Cardiac fibroblast (primary cell): ENCODE results near the gene NOXA1.
"Not testable (repeated sequence)": the region's sequence is repeated elsewhere in the genome, so short reads cannot be mapped to it uniquely, and the experiment has no call there.

ENCODE experiments used
- DNase-seq, 2 donors: peaks; one replicate each; pipeline versions ENCODE4 v3.0.0 to v3.0.0-alpha.2; 2010; ENCODE audit warnings: low read depth in 2 of 2
- H3K4me3 ChIP-seq, 2 donors: replicated peaks in 1 of 2; 1 replicate in 1 of 2; 2 replicates in 1 of 2; pipeline ENCODE4 v1.5.1; 2011; ENCODE audit warnings: low read depth in 2 of 2, low read length in 2 of 2, mild to moderate bottlenecking in 2 of 2, moderate library complexity in 1 of 2
- TF ChIP-seq, protein P1 (sequence below): IDR thresholded peaks from one replicate; pipeline ENCODE4 v1.5.1; 2011; ENCODE audit warnings: low read depth, mild to moderate bottlenecking, low read length, inconsistent platforms

Gene NOXA1

GRCh38 chr9:137462986-137463930, 40.1 kb downstream of the NOXA1 start:
- H3K4me3 ChIP-seq, result no peak overlapping the region
- TF ChIP-seq, protein P1, sequence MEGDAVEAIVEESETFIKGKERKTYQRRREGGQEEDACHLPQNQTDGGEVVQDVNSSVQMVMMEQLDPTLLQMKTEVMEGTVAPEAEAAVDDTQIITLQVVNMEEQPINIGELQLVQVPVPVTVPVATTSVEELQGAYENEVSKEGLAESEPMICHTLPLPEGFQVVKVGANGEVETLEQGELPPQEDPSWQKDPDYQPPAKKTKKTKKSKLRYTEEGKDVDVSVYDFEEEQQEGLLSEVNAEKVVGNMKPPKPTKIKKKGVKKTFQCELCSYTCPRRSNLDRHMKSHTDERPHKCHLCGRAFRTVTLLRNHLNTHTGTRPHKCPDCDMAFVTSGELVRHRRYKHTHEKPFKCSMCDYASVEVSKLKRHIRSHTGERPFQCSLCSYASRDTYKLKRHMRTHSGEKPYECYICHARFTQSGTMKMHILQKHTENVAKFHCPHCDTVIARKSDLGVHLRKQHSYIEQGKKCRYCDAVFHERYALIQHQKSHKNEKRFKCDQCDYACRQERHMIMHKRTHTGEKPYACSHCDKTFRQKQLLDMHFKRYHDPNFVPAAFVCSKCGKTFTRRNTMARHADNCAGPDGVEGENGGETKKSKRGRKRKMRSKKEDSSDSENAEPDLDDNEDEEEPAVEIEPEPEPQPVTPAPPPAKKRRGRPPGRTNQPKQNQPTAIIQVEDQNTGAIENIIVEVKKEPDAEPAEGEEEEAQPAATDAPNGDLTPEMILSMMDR, result no peak
- no peak for DNase-seq

DNA sequence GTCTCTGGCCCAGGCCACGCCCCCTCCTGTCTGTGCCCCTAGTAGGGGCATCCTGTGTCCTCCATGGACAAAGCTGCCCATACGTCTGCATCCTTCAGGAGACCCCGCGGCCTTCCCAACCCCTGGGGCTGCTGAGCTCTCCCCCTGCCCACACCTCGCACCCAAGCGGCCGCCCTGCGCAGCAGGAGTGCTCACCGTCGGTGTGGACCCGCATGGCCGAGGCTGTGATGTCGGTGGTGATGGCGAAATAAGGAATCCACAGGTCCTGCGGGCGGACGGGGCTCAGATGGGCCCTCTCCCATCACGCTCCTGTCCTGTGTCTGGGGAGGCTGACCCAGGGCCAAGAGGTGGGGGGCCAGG, 40.7 kb downstream of the NOXA1 start:
- TF ChIP-seq, protein P1, result no peak
- DNase-seq, result no peak
- H3K4me3 ChIP-seq, result no peak overlapping the region

GRCh38 chr9:137464291-137464999, 41.3 kb downstream of the NOXA1 start:
- H3K4me3 ChIP-seq, result no peak overlapping the region
- DNase-seq, result no peak
- TF ChIP-seq, protein P1, result no peak

DNA sequence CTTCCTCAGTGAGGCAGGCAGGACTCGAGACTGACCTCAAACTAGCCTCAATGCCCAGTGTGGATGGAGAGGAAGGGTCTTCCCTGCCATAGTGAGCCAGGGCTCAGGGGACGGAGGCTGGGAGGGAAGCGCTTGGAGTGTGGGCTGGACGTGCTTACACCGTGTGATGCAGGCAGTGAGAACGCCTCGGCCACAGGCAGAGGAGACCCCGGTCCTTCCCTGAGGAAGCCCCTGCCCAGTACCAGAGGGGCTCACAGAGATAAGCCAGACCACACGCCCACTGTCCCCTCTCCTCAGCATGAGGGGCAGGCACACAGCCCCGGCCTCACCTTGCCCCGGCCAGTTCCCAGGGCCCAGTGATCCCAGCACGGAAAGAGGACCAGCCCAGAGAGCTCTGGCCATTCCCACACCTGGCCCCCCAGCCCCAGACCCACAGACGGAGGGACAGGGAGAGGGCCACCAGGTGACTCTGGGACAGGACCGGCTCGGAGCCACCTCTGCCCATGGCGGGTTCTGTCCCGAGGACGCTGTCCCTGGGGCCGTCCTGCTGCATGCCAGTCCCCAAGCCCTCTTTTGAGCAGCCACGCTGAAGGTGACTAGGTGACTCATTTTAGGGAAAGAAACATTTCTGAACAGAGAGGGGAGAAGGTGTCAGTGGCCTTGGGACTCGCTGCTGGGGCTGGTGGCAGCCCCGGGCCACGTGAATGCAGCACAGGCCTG, 42.0 kb downstream of the NOXA1 start:
- no peak for DNase-seq
- TF ChIP-seq, protein P1, result no peak
- H3K4me3 ChIP-seq, result no peak overlapping the region

DNA sequence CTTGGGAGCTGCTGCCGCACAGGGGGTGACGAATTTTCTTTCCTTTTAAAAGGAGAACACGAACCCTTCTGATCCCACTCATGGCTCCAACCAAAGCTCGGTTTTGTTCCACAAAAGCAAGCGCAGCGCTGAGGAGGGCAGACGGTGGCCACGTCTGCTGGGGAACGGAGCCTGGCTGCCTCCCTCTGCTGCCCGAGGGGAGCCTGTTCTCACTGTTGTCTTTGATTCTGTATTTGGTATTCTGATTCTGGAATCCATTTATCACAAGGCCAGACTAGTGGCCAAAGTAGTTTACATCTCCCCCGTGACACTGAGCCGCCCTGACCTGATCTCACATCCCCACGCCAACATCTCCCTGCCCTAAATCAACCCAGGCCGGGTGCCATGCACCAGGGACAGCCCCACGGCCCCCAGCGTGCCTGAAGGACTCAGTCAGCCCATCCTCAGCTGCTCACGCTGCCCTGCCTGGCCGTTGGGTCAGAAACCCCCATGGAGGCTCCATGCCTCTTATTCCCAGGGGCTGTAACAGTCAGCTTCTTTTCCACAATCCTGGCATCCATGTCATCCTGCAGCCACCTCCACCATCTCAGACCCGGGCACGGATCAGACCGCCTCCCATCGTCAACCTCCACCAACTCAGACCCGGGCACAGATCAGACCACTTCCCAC, 42.7 kb downstream of the NOXA1 start:
- no peak overlapping the region for H3K4me3 ChIP-seq
- no peak for DNase-seq
- TF ChIP-seq, protein P1, result no peak

DNA sequence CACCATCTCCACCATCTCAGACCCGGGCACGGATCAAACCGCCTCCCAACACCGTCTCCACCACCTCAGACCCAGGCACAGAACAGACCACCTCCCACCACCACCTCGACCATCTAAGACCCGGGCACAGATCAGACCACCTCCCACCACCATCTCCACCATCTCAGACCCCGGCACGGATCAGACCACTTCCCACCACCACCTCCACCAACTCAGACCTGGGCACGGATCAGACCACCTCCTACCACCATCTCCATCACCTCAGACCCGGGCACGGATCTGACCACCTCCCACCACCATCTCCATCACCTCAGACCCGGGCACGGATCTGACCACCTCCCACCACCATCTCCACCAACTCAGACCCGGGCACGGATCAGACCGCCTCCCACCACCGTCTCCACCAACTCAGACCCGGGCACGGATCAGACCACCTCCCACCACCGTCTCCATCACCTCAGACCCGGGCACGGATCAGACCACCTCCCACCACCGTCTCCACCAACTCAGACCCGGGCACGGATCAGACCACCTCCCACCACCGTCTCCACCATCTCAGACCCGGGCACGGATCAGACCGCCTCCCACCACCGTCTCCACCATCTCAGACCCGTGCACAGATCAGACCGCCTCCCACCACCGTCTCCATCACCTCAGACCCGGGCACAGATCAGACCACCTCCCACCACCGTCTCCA, 43.3 kb downstream of the NOXA1 start:
- not testable (repeated sequence) for DNase-seq, H3K4me3 ChIP-seq
